ENCODE results near the gene RAB6B. TPM values are rescaled to one million over a fixed set of nuclear protein-coding genes. Genes with fewer than 3 reads are reported as not detected.

Gene RAB6B
- total RNA-seq, 1 donor from 2014 or later: 0.91 TPM

- intact Hi-C loops (cut with micrococcal nuclease): no loop called here
Observed at GRCh38 chr3:133881939-133882825, 13.5 kb downstream of the RAB6B start.

- intact Hi-C loops (cut with micrococcal nuclease): no loop called here
Observed at GRCh38 chr3:133881492-133881891, 14.2 kb downstream of the RAB6B start.

- intact Hi-C loops (cut with micrococcal nuclease): no loop called here
Observed at GRCh38 chr3:133880886-133881455, 14.7 kb downstream of the RAB6B start.

GRCh38 chr3:133880287-133880686 is 15.4 kb downstream of the RAB6B start:
- intact Hi-C loops (cut with micrococcal nuclease): no loop called here

GRCh38 chr3:133878518-133878917 is 17.2 kb downstream of the RAB6B start:
- intact Hi-C loops (cut with micrococcal nuclease): no loop called here

GRCh38 chr3:133877221-133877620 is 18.5 kb downstream of the RAB6B start:
- intact Hi-C loops (cut with micrococcal nuclease): no loop called here

- intact Hi-C loops (cut with micrococcal nuclease): no loop called here
Observed at GRCh38 chr3:133874761-133875438, 20.8 kb downstream of the RAB6B start.

- intact Hi-C loops (cut with micrococcal nuclease): no loop called here
Observed at GRCh38 chr3:133874344-133874743, 21.3 kb downstream of the RAB6B start.

- intact Hi-C loops (cut with micrococcal nuclease): no loop called here
Observed at GRCh38 chr3:133872781-133873180, 22.9 kb downstream of the RAB6B start.

- intact Hi-C loops (cut with micrococcal nuclease): no loop called here
Observed at GRCh38 chr3:133872161-133872560, 23.5 kb downstream of the RAB6B start.

GRCh38 chr3:133871368-133872090 is 24.2 kb downstream of the RAB6B start:
- intact Hi-C loops (cut with micrococcal nuclease): no loop called here

GRCh38 chr3:133870822-133871221 is 24.9 kb downstream of the RAB6B start:
- intact Hi-C loops (cut with micrococcal nuclease): no loop called here

- intact Hi-C loops (cut with micrococcal nuclease): no loop called here
Observed at GRCh38 chr3:133869586-133869985, 26.1 kb downstream of the RAB6B start.

GRCh38 chr3:133868758-133869475 is 26.8 kb downstream of the RAB6B start:
- intact Hi-C loops (cut with micrococcal nuclease): no loop called here

- intact Hi-C loops (cut with micrococcal nuclease): no loop called here
Observed at GRCh38 chr3:133868186-133868585, 27.5 kb downstream of the RAB6B start.

GRCh38 chr3:133866141-133866540 is 29.5 kb downstream of the RAB6B start:
- intact Hi-C loops (cut with micrococcal nuclease): no loop called here

GRCh38 chr3:133865136-133865855 is 30.4 kb downstream of the RAB6B start:
- intact Hi-C loops (cut with micrococcal nuclease): no loop called here

GRCh38 chr3:133864616-133865015 is 31.1 kb downstream of the RAB6B start:
- intact Hi-C loops (cut with micrococcal nuclease): no loop called here

GRCh38 chr3:133863911-133864310 is 31.8 kb downstream of the RAB6B start:
- intact Hi-C loops (cut with micrococcal nuclease): no loop called here

GRCh38 chr3:133862161-133862560 is 33.5 kb downstream of the RAB6B start:
- intact Hi-C loops (cut with micrococcal nuclease): no loop called here

Data from T-helper 2 cell treated with Interferon-gamma antibody and Interleukin-4, amounts not matched to agents 100 ng/mL and 5 ng/mL, for 36 hours (primary cell).